MV-4-11 (cell line): Measurements from ENCODE around the gene PCDHB3.
"Not testable (repeated sequence)": the region's sequence is repeated elsewhere in the genome, so short reads cannot be mapped to it uniquely, and the experiment has no call there.

Source experiments
- DNase-seq: peaks from one replicate; lab custom pipeline; 2025; lab: John Stamatoyannopoulos, UW

PCDHB3 gene

GRCh38 chr5:141100243-141100805 lies at the start of gene PCDHB3:
PCDHB3 (plus strand) TSS chr5:141100473; CDS start chr5:141100650, 177 bp downstream.
- DNase-seq = no peak

DNA sequence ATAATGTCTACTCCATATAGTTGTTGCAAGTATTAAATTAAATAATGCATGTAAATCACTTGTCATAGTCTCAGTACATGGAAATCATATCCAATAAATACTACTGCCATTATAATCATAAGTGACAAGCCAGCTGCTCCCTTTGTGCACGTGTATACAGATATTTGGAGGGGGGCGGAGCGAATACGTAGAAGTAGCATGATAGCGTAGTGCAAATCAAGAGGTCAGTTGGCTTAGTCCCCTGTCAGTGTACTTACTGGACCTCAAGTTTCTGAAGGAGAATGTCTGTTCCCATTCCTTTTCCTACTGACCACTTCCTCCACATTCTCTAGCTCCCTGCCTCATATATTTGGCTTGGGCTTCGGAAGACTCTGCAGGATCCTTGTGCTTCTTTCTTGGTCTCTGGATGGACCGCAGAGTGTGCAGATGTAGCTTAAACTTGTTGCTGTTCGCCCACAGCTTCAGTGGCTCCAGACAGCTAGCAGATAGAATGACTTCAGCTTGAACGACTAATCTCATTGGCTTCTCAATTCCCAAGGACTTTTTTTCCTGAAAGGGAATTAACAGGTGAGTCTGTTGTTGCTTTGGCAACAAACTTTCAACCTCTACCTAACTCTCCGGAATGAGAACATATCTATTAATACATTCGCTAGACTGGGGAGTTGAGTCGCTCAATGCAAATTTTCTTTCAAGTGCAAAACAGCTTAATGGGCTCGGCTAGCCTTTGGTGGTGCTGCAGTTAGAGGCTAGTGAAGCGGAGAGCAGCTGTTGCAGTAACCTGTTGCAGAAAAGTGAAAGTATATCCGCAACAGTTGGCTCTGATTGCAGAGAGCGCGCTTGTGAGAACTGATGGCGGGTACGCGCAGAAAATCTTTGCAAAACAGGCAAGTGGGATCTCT lies 49.4 kb upstream of the PCDHB3 start, which contains the start of gene PCDHB1:
TSS of gene PCDHB1 (plus strand) at position 753 of the 899 bp plus-strand sequence. CDS start at position 850, 97 bp downstream.
- DNase-seq = no peak

- DNase-seq = no peak
These were observed 48.8 kb upstream of the PCDHB3 start for GRCh38 chr5:141051521-141051866.

- no peak for DNase-seq
These were observed 22.4 kb upstream of the PCDHB3 start for GRCh38 chr5:141077826-141078225.

GRCh38 chr5:141082228-141082627 lies 18.0 kb upstream of the PCDHB3 start:
- no peak for DNase-seq

DNA sequence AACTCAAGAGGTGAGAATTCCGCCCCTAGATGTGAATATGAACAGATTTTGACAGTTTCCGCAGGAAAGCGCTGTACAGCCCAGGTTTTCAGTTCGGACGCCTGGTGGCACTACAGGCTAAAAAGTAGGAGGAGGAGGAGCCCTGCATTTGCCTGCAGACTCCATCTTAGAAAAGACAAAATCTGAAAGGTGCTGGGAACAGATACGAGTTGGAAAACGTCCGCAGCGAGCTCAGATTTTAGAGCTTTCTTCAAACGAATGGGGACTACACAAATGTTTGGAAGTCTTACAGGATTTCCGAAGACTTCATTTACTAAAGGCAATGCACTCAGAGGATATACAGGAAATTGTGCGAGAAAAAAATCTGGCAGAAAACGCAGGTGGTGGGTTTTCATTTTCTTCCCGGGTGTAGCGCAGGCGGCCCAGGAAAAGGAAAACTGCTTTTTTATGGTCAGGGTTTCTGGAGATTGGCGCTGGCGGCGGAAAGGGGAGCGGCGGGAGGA lies 15.7 kb upstream of the PCDHB3 start:
- no peak for DNase-seq

DNA sequence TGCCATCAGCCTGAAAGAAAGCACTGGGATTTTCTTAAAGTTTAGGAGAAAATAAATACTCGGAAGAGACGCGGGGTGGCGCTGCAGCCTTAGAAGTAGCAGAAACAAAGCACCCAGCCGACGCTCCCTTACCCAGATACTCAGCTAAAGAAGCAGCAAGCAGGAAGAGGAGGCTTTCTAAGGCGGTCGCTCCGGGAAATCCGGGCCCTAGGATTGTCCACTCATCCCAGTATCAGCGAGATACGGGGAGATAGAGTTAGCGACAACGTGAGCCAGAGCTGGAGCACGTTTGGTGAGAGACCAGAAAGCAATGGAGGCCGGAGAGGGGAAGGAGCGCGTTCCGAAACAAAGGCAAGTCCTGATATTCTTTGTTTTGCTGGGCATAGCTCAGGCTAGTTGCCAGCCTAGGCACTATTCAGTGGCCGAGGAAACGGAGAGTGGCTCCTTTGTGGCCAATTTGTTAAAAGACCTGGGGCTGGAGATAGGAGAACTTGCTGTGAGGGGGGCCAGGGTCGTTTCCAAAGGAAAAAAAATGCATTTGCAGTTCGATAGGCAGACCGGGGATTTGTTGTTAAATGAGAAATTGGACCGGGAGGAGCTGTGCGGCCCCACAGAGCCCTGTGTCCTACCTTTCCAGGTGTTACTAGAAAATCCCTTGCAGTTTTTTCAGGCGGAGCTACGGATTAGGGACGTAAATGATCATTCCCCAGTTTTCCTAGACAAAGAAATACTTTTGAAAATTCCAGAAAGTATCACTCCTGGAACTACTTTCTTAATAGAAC lies 5.6 kb upstream of the PCDHB3 start, which contains the start of gene PCDHB2:
TSS of gene PCDHB2 (plus strand) at position 135 of the 782 bp plus-strand sequence. CDS start at position 311, 176 bp downstream.
- DNase-seq = no peak

DNA sequence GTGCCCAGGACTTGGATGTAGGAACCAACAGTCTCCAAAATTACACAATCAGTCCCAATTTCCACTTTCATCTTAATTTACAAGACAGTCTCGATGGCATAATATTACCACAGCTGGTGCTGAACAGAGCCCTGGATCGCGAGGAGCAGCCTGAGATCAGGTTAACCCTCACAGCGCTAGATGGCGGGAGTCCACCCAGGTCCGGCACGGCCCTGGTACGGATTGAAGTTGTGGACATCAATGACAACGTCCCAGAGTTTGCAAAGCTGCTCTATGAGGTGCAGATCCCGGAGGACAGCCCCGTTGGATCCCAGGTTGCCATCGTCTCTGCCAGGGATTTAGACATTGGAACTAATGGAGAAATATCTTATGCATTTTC lies 5.0 kb upstream of the PCDHB3 start:
- no peak for DNase-seq

DNA sequence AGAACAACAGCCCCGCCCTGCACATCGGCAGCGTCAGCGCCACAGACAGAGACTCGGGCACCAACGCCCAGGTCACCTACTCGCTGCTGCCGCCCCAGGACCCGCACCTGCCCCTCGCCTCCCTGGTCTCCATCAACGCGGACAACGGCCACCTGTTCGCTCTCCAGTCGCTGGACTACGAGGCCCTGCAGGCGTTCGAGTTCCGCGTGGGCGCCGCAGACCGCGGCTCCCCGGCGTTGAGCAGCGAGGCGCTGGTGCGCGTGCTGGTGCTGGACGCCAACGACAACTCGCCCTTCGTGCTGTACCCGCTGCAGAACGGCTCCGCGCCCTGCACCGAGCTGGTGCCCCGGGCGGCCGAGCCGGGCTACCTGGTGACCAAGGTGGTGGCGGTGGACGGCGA lies 4.1 kb upstream of the PCDHB3 start:
- DNase-seq = not testable (repeated sequence)

GRCh38 chr5:141096586-141096985 lies 3.7 kb upstream of the PCDHB3 start:
- not testable (repeated sequence) for DNase-seq

DNA sequence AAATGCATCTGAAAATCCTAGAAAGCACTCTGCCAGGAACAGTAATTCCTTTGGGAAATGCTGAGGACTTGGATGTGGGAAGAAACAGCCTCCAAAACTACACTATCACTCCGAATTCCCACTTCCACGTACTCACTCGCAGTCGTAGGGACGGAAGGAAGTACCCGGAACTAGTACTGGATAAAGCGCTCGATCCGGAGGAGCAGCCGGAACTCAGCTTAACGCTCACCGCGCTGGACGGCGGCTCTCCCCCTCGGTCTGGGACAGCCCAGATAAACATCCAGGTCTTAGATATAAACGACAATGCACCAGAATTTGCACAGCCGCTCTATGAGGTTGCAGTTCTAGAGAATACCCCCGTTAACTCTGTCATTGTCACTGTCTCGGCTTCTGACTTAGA lies 786 bp downstream of the PCDHB3 start:
- no peak for DNase-seq

DNA sequence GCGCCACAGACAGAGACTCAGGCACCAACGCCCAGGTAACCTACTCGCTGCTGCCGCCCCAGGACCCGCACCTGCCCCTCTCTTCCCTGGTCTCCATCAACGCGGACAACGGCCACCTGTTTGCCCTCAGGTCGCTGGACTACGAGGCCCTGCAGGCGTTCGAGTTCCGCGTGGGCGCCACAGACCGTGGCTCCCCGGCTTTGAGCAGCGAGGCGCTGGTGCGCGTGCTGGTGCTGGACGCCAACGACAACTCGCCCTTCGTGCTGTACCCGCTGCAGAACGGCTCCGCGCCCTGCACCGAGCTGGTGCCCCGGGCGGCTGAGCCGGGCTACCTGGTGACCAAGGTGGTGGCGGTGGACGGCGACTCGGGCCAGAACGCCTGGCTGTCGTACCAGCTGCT lies 1.8 kb downstream of the PCDHB3 start:
- DNase-seq = not testable (repeated sequence)

- DNase-seq = not testable (repeated sequence)
These were observed 2.2 kb downstream of the PCDHB3 start for GRCh38 chr5:141102471-141102870.

DNA sequence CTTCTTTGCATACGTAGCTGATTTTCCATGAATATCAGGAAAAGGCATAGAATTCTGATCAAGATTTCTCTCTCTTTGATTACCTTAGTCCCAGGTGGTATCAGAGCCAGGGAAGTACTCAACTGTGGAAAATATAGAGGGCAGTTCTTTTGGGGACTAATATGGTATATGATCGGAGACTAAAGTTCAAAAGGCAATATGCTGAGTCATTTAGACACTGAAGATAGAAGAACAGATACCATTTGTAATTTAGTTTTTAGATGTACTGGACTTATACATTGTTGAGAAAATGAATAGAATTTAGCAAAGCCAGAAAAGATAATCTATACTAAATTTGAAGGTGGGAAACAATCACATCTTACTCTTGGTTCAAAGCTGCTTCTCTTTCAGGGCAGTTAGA lies 5.1 kb downstream of the PCDHB3 start:
- no peak for DNase-seq

GRCh38 chr5:141119250-141119649 lies 19.0 kb downstream of the PCDHB3 start:
- no peak for DNase-seq

- no peak for DNase-seq
These were observed 21.3 kb downstream of the PCDHB3 start, which contains the start of gene PCDHB4 for GRCh38 chr5:141121563-141121962. PCDHB4 (plus strand) TSS chr5:141121818; CDS start chr5:141121999, 181 bp downstream.

- DNase-seq = no peak
These were observed 21.7 kb downstream of the PCDHB3 start for GRCh38 chr5:141121985-141122384.

GRCh38 chr5:141123396-141124135 lies 23.3 kb downstream of the PCDHB3 start:
- not testable (repeated sequence) for DNase-seq

GRCh38 chr5:141127305-141127704 lies 27.0 kb downstream of the PCDHB3 start:
- DNase-seq = no peak

DNA sequence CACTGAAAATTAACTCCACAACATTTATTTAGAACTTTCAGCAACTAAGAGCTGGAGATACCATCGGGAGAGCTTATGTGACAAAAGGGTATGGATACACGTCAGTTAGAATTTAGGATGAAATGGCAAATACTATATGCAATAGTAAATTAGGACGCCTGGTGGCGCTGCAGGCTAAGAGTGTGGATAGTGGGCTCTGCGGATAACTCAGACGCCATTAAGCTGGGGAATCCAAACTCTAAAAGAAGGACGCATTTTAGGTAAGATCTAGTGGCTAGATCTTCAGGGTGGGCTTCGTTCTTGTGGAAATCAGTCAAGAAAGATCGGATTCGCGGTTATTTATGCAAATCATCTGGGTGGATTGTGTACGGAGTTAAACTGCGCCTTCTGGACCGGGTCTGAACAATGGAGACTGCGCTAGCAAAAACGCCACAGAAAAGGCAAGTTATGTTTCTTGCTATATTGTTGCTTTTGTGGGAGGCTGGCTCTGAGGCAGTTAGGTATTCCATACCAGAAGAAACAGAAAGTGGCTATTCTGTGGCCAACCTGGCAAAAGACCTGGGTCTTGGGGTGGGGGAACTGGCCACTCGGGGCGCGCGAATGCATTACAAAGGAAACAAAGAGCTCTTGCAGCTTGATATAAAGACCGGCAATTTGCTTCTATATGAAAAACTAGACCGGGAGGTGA lies 34.9 kb downstream of the PCDHB3 start, which contains the start of gene PCDHB5:
TSS of gene PCDHB5 (plus strand) at position 177 of the 688 bp plus-strand sequence. CDS start at position 406, 229 bp downstream.
- no peak for DNase-seq
